Spleen (tissue), 11 donors: ENCODE measurements around the gene MAP2. TPM values are rescaled to one million over a fixed set of nuclear protein-coding genes. Genes with fewer than 3 reads are reported as not detected.
"Not testable (repeated sequence)": the region's sequence is repeated elsewhere in the genome, so short reads cannot be mapped to it uniquely, and the experiment has no call there.

ENCODE experiments used
- DNase-seq: peaks from one replicate; pipeline ENCODE4 v3.0.0-alpha.2; 2020
- H3K27ac ChIP-seq, 8 donors: fragments of 200-600 bp; sonication (generic) in 7 of 8; 1 replicate in 4 of 8; 2 replicates in 4 of 8; pipeline versions ENCODE4 v1.5.0 to v1.8.0; 2016 to 2021; ENCODE audit warnings: inconsistent platforms in 4 of 8, mild to moderate bottlenecking in 4 of 8, moderate library complexity in 1 of 8
- H3K27me3 ChIP-seq, 7 donors: fragments of 200-600 bp; sonication (generic) in 6 of 7; replicated peaks in 1 of 7; 1 replicate in 4 of 7; 2 replicates in 3 of 7; pipeline versions ENCODE4 v1.5.0 to v1.8.0; 2016 to 2021; ENCODE audit warnings: inconsistent platforms in 3 of 7, mild to moderate bottlenecking in 1 of 7
- H3K36me3 ChIP-seq, 6 donors: fragments of 200-600 bp; sonication (generic) in 5 of 6; 1 replicate in 4 of 6; 2 replicates in 2 of 6; pipeline versions ENCODE4 v1.5.0 to v1.8.0; 2016 to 2021; ENCODE audit warnings: inconsistent platforms in 2 of 6
- H3K4me1 ChIP-seq, 6 donors: fragments of 200-600 bp; sonication (generic) in 5 of 6; 1 replicate in 3 of 6; 2 replicates in 3 of 6; pipeline versions ENCODE4 v1.5.0 to v1.8.0; 2016 to 2021; ENCODE audit warnings: inconsistent platforms in 3 of 6
- H3K4me3 ChIP-seq, 8 donors: fragments of 200-600 bp; sonication (generic) in 7 of 8; 1 replicate in 4 of 8; 2 replicates in 4 of 8; pipeline versions ENCODE4 v1.5.0 to v1.8.0; 2016 to 2021; ENCODE audit warnings: inconsistent platforms in 4 of 8, mild to moderate bottlenecking in 4 of 8, moderate library complexity in 2 of 8
- H3K9me3 ChIP-seq, 8 donors: fragments of 200-600 bp; sonication (generic) in 7 of 8; 1 replicate in 4 of 8; 2 replicates in 4 of 8; pipeline versions ENCODE4 v1.5.0 to v1.8.0; 2016 to 2021; ENCODE audit warnings: inconsistent platforms in 4 of 8
- POLR2A ChIP-seq, 3 donors: fragments of 450-650 bp; IDR thresholded peaks; one replicate each; pipeline ENCODE4 v1.5.1; 2017; ENCODE audit warnings: antibody characterized with exemption in 3 of 3, mild to moderate bottlenecking in 1 of 3
- POLR2AphosphoS5 ChIP-seq, 3 donors: sonication (generic); formaldehyde crosslinking; IDR thresholded peaks; one replicate each; pipeline ENCODE4 v1.5.1; 2017; ENCODE audit warnings: antibody characterized with exemption in 3 of 3
- WGBS, 5 donors: extraction: QIAGEN DNeasy Blood & Tissue Kit in 3 of 5; methylation state at CpG; one replicate each; pipeline versions ENCODE4 v1.1.5 to v1.1.7; 2013 to 2018; 5-methylcytosine and 5-hydroxymethylcytosine counted together
- intact Hi-C: fragments of 100-400 bp; cut with DNase I; formaldehyde crosslinking; loops from one replicate; pipeline ENCODE4 v1.15.0; 2023; ENCODE audit warnings: low total_unique reads
- polyA plus RNA-seq, 3 donors: library from polyadenylated mRNA; stranded (reverse); fragments of 200-250 nt; gene quantifications; one replicate each; pipeline ENCODE4 v1.2.1, GENCODE V29; 2013
- total RNA-seq, 7 donors: library from RNA; depleted of rRNA in 3 of 7; stranded (reverse); fragments of >200 nt in 3 of 7; fragmentation: NEBNext Ultra II Directional in 4 of 7; extraction: Animal tissue kit (Norgen Biotek cat#: 25700) in 4 of 7; gene quantifications; one replicate each; pipeline versions ENCODE4 v1.1.0 to v1.2.1, GENCODE V29; 2016 to 2021
- TF ChIP-seq, protein P1 (sequence below), 11 experiments: fragments of 200-600 bp in 7 of 11; fragments of 450-650 bp in 4 of 11; sonication (generic) in 4 of 11; IDR thresholded peaks in 8 of 11; conservative IDR thresholded peaks in 3 of 11; 1 replicate in 7 of 11; 2 replicates in 4 of 11; pipeline versions ENCODE4 v1.4.0 to v1.8.0; 2016 to 2021; ENCODE audit warnings: antibody characterized with exemption in 11 of 11, inconsistent platforms in 4 of 11, mild to moderate bottlenecking in 1 of 11
- donor health status: healthy with polysubstance abuse.
- donor health status: DM: no; HTN: no; CAD: no; lungs with moderate emphysema.
- donor health status: DM: no; HTN: no; CAD: no.
- donor health status: Bipolar disorder and iron deficiency.
- donor health status: healthy.
- donor health status: DM: no; HTN: no; CAD: no.
- donor health status: DM: yes; HTN: yes; CAD: no.

MAP2 gene
- total and polyA plus RNA-seq, 10 donors = 0.38 to 5.0 (median 1.9) TPM

DNA sequence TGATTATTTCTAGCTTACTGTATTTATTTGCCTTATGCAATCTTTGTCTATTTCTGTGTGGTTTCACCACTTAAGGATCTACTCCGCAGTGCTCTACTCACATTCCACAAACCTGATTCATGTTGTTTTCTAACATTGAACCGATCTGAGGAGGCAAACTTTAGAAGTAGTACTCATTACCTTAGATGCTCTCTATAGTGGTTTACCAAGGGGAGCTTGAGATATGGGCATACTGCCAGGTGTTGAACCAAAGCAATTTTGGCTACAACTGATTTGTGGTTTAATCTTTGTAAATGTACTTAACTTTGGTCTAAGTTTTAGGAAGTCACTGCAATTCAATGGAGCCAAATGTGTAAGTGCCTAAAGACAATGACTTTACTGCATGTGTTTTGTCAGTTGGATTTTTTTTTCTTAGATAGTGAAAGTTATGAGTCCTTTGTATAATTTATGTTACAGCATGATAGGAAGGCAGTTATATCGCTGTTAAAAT is 50.1 kb downstream of the MAP2 start:
- no peak overlapping the region for H3K27ac ChIP-seq
- DNase-seq = no peak
- 22 to 31% (median 28%) methylated on average over 3 of the region's 3 CpGs for WGBS, 5 donors
- H3K4me3 ChIP-seq = no peak overlapping the region
- no peaks in the 10 kb centered on the region for H3K27me3 ChIP-seq
- H3K36me3 ChIP-seq = no peaks in the 10 kb centered on the region
- TF ChIP-seq POLR2AphosphoS5 (IDR thresholded peaks at IDR 0.05) (no peak), POLR2A (IDR thresholded peaks at IDR 0.05) (no peak)
- TF ChIP-seq, protein P1, sequence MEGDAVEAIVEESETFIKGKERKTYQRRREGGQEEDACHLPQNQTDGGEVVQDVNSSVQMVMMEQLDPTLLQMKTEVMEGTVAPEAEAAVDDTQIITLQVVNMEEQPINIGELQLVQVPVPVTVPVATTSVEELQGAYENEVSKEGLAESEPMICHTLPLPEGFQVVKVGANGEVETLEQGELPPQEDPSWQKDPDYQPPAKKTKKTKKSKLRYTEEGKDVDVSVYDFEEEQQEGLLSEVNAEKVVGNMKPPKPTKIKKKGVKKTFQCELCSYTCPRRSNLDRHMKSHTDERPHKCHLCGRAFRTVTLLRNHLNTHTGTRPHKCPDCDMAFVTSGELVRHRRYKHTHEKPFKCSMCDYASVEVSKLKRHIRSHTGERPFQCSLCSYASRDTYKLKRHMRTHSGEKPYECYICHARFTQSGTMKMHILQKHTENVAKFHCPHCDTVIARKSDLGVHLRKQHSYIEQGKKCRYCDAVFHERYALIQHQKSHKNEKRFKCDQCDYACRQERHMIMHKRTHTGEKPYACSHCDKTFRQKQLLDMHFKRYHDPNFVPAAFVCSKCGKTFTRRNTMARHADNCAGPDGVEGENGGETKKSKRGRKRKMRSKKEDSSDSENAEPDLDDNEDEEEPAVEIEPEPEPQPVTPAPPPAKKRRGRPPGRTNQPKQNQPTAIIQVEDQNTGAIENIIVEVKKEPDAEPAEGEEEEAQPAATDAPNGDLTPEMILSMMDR (IDR thresholded peaks at IDR 0.05 in 8 of 11, conservative IDR thresholded peaks at IDR 0.05 in 3 of 11) = no peak
- intact Hi-C loops = no loop called here
- H3K4me1 ChIP-seq = peaks cover 0 to 7% (median 0%) of the 10 kb centered on the region in 6 donors
- no peaks in the 10 kb centered on the region for H3K9me3 ChIP-seq

- intact Hi-C loops = no loop called here
- no peak overlapping the region for H3K4me3 ChIP-seq
- TF ChIP-seq POLR2A (IDR thresholded peaks at IDR 0.05) (no peak), POLR2AphosphoS5 (IDR thresholded peaks at IDR 0.05) (no peak)
- TF ChIP-seq, protein P1 (IDR thresholded peaks at IDR 0.05 in 8 of 11, conservative IDR thresholded peaks at IDR 0.05 in 3 of 11) = no peak
- WGBS, 5 donors = 86 to 95% (median 94%) methylated on average over 2 of the region's 2 CpGs
- H3K27me3 ChIP-seq = no peaks in the 10 kb centered on the region
- H3K27ac ChIP-seq = no peak overlapping the region
- H3K4me1 ChIP-seq = peaks cover 0 to 7% (median 0%) of the 10 kb centered on the region in 6 donors
- no peak for DNase-seq
- no peaks in the 10 kb centered on the region for H3K36me3 ChIP-seq
- no peaks in the 10 kb centered on the region for H3K9me3 ChIP-seq
Measured at GRCh38 chr2:209474960-209475359, 51.1 kb downstream of the MAP2 start.

DNA sequence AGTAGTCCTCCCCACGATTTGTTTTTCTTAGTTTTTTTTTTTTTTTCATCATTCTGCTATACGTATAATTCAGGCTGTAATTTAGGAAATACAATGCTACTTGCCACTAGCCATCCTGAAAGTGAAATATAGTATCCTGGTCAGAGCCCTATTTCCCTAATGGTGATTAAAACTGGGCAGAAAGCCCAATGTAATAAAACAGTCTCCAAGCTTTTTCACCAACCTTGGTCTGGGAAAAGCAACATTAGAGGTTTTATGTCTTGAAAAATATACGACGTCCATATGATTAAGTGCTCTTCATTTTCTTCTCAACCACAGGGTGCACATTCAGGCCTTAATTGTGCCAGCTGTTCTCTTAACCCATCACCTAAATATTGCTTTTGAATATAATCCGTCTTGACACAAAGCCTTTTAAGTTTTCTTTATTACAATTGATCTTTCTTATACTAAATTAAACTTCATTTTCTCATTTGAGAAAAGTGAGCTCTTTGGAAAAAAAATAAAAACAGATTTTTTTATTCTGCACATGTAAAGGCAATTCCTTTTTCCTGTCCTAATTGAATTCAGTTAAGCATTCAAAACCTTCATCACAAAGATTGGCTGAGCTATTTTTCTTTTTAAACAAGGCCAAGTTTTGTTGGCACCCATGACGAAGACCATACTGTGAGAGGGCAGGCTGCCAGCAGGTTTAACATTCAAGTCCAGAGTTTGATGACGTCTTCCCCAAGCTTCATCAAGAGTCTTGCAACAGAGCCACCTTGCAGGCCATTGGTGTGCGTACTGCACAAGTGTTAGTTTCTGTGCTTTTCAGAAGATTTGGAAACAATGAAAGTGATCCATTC is 52.7 kb downstream of the MAP2 start:
- intact Hi-C loops = no loop called here
- H3K4me3 ChIP-seq = no peak overlapping the region
- no peak overlapping the region for H3K27ac ChIP-seq
- 56 to 72% (median 60%) methylated on average over 8 of the region's 8 CpGs for WGBS, 5 donors
- no peaks in the 10 kb centered on the region for H3K9me3 ChIP-seq
- H3K36me3 ChIP-seq = no peaks in the 10 kb centered on the region
- H3K27me3 ChIP-seq = no peaks in the 10 kb centered on the region
- TF ChIP-seq POLR2AphosphoS5 (IDR thresholded peaks at IDR 0.05) (no peak), POLR2A (IDR thresholded peaks at IDR 0.05) (no peak)
- TF ChIP-seq, protein P1 (IDR thresholded peaks at IDR 0.05 in 8 of 11, conservative IDR thresholded peaks at IDR 0.05 in 3 of 11) = no peak
- peaks cover 0 to 7% (median 0%) of the 10 kb centered on the region in 6 donors for H3K4me1 ChIP-seq
- no peak for DNase-seq

DNA sequence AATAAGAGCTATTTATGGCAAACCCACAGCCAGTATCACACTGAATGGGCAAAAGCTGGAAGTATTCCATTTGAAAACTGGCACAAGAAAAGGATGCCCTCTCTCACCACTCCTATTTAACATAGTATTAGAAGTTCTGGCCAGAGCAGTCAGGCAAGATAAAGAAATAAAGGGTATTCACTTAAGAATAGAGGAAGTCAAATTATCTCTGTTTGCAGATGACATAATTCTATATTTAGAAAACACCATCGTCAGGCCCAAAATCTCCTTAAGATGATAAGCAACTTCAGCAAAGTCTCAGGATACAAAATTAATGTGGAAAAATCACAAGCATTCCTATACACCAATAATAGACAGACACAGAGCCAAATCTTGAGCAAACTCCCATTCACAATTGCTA is 68.4 kb downstream of the MAP2 start:
- H3K27ac ChIP-seq, intact Hi-C loops, H3K27me3 ChIP-seq, H3K4me3 ChIP-seq, H3K36me3 ChIP-seq, DNase-seq, H3K4me1 ChIP-seq: not testable (repeated sequence)
- peaks cover 0 to 21% (median 5%) of the 10 kb centered on the region in 8 donors for H3K9me3 ChIP-seq
- WGBS, 5 donors = 11 to 17% (median 14%) methylated on average over 1 of the region's 1 CpG

DNA sequence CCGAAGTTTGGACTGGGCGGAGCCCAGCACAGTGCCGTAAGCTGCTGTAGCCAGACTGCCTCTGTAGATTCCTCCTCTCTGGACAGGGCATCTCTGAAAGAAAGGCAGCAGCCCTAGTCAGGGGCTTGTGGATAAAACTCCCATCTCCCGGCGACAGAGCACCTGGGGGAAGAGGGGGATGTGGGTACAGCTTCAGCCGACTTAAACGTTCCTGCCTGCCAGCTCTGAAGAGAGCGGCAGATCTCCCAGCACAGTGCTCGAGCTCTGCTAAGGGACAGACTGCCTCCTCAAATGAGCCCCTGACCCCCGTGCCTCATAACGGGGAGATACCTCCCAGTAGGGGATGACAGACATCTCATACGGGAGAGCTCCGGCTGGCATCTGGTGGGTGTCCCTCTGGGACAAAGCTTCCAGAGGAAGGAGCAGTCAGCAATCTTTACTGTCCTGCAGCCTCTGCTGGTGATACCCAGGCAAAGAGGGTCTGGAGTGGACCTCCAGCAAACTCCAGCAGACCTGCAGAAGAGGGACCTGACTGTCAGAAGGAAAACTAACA is 71.3 kb downstream of the MAP2 start:
- H3K4me3 ChIP-seq, H3K36me3 ChIP-seq, H3K4me1 ChIP-seq, DNase-seq, H3K27me3 ChIP-seq, intact Hi-C loops: not testable (repeated sequence)
- Histone ChIP-seq H3K27ac (peak overlapping the region in 5 of 8 donors; percentile 29 to 70 (median 61)), H3K9me3 (peaks cover 0 to 37% (median 24%) of the 10 kb centered on the region in 8 donors)
- 78 to 87% (median 86%) methylated on average over 13 of the region's 13 CpGs for WGBS, 5 donors
